Mucosa of gallbladder (tissue), 1 donor: ENCODE measurements around the gene MTHFS. TPM values are rescaled to one million over a fixed set of nuclear protein-coding genes. Genes with fewer than 3 reads are reported as not detected.
"Not testable (repeated sequence)": the region's sequence is repeated elsewhere in the genome, so short reads cannot be mapped to it uniquely, and the experiment has no call there.

ENCODE experiments used
- DNase-seq: peaks from one replicate; pipeline ENCODE4 v3.0.0-alpha.2; 2020; ENCODE audit warnings: low spot score
- total RNA-seq: library from RNA; stranded (reverse); gene quantifications from one replicate; pipeline ENCODE4 v1.2.1, GENCODE V29; 2021
- donor health status: DM: no; HTN: no; CAD: no.

MTHFS gene
- total RNA-seq, result 45.8 TPM

GRCh38 chr15:79896634-79897379 lies at the start of gene MTHFS:
MTHFS (minus strand) TSS chr15:79897014; CDS start chr15:79896988, 26 bp downstream.
- peak; percentile 65 for DNase-seq

DNA sequence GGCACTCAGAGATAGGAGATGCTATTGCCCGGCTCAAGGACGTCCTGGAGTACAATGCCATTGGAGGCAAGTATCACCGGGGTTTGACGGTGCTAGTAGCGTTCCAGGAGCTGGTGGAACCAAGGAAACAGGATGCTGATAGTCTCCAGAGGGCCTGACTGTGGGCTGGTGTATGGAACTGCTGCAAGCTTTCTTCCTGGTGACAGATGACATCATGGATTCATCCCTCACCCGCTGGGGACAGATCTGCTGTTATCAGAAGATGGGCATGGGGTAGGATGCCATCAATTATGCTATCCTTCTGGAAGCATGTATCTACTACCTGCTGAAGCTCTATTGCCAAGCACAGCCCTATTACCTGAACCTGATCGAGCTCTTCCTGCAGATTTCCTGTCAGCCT lies 47.8 kb upstream of the MTHFS start:
- no peak for DNase-seq

GRCh38 chr15:79943820-79944219 lies 47.0 kb upstream of the MTHFS start:
- no peak for DNase-seq

GRCh38 chr15:79942741-79943481 lies 46.1 kb upstream of the MTHFS start:
- DNase-seq, result no peak

DNA sequence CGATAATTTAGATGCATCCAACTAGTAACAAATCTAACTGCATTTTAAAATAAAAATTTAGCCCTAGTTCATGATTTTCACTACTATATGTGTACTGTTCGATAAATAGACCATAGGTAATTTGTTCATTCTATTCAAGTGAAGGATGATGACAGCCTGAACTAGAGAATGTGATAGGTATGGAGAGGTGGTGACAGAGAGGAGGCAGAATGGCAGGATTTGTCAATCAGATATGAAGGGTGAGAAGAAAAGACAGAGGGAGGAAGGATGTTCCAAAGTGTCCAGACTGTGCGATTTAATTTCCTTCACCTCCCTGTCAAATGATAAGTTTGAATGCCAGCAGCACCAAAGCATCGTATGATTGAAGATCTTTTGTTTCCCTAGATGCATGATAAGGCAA lies 42.6 kb upstream of the MTHFS start:
- no peak for DNase-seq

DNA sequence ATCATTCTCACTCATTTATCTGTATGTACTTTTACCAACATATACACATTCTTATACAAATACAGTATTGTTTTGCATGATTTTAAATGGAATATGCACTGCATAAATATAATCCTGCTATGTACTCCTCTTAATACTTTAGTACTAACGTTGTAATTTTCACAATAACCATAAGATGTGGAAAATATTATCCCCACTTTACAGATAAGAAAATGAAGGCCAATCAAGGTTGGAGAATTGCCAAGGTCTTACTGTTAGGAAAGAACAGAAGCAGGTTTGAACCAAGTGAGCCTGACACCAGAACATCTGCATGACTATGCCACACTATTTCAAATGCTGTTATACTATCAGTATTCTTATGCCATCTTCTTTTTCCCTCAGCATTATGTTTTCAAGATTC lies 41.3 kb upstream of the MTHFS start:
- DNase-seq, result no peak

DNA sequence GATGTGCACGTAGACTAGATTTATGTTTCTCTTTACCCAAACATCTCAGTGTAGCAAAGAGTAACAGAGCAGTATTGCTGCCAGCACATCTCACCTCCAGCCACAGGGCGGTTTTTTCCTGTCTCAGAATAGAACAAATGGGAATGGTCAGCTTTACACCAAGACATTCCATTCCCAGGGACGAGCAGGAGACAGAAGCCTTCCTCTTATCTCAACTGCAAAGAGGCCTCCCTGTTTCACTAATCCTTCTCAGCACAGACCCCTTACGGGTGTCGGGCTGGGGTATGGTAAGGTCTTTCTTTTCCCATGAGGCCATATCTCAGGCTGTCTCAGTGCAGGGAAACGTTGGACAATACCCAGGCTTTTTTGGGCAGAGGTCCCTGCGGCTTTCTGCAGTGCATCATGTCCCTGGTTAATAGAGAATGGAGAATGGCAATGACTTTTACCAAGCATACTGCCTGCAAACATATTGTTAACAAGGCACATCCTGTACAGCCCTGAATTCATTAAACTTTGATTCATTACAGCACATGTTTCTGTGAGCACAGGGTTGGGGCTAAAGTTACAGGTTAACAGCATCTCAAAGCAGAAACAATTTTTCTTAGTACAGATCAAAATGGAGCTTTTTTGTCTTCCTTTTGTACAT lies 38.9 kb upstream of the MTHFS start:
- not testable (repeated sequence) for DNase-seq

DNA sequence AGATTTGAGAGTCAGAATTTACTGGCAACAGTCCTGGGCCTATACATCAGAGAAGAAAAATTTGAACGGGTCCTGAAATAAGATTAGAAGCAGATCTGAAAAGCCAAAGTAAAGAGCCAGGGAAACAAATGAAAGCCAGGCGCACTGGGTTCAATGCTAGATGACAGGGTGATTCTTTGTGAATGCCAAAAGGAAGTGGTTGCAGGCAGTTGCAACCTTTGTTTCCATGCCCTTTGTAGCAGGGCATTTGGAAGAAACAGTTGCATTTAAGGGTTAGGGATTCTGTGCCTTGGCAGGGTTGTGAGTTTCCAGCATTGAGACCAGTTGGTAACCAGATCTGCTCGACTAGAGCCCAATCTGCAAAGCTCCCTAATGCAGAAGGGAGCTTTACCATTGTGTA lies 36.4 kb upstream of the MTHFS start:
- no peak for DNase-seq

GRCh38 chr15:79932447-79932846 lies 35.6 kb upstream of the MTHFS start:
- peak; percentile 34 for DNase-seq

- no peak for DNase-seq
These were observed 33.7 kb upstream of the MTHFS start for GRCh38 chr15:79930516-79930915.

- no peak for DNase-seq
These were observed 32.6 kb upstream of the MTHFS start for GRCh38 chr15:79929412-79929811.

DNA sequence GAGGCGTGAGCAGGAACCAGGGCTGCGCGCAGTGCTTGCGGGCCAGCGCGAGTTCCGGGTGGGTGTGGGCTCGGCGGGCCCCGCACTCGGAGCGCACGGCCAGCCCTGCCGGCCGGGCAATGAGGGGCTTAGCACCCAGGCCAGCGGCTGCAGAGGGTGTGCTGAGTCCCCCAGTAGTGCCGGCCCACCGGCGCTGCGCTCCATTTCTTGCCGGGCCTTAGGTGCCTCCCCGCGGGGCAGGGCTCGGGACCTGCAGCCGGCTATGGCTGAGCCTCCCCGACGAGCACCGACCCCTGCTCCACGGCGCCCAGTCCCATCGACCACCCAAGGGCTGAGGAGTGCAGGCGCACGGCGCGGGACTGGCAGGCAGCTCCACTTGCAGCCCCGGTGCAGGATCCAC lies 29.3 kb upstream of the MTHFS start:
- not testable (repeated sequence) for DNase-seq

DNA sequence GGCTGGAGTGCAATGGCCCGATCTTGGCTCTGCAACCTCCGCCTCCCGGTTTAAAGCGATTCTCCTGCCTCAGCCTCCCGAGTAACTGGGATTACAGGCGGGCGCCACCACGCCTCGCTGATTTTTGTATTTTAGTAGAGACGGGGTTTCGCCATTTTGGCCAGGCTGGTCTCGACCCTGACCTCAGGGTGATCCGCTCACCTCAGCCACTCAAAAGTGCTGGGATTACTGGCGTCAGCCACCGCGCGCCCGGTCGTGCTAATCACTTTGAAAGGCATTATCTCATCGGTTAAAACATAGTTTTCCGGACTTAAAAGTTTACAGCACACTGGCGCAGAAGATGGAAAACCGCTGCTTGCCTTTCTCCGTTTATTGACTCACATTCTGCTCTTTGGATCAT lies 27.6 kb upstream of the MTHFS start:
- no peak for DNase-seq

GRCh38 chr15:79923515-79924169 lies 26.8 kb upstream of the MTHFS start:
- peak; percentile 96 for DNase-seq

DNA sequence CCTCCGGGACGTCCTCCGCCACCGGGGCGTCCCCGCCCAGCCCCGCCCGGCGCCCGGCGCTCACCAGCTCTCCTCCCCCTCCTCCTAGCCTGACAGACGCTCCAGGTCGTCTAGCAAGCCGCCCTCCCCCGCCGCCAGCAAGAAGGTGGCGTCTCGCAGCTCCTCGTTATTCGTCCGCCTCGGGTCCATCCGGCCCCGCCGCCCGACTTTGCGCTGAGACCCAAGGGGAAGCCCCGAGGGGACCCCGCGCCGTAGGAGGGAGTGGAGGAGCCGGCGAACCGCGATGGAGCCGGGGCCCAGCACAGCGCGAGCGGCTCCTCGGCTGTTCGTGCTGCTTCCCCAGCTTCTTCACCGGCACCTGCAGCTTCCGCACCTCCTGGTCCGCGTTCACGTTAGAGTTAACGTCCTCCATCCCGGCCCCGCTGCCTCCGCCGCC lies 26.3 kb upstream of the MTHFS start:
- peak; percentile 56 for DNase-seq

GRCh38 chr15:79922512-79923078 lies 25.8 kb upstream of the MTHFS start:
- no peak for DNase-seq

DNA sequence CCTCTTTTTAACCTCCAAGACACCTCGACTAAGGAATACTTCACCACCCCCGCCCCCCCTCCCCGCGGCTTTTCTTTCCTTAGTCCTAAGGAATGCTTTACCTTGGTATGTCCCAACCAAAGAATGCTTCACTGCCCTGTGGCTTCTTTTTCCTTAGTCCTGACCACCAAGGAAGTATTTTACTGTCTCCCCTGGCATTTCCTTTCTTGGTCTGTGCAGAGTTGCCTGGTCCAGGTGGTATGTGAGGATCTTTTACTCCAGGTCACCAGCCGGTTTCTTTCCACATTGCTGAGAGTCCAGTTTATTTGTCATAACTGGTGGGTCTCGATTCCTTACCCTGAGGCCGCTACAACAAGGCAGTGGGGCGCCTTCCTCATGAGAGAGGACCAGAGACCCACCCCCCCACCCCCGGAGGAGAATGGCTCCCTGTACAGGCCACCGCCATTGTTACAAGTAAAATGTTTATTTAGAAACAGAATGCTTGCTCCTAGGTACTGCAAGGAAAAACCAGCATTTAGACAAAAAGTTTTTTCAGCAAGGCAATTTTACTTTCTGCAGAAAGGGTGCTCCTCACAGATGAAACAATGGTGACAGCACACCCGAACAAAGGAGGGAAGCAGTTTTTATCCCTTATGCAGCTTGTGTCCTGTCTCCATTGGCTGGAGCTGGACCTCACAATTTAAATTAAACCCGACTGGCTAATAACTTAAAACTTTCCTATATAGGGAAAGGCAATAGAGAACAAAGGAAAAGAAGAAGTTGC lies 23.1 kb upstream of the MTHFS start:
- no peak for DNase-seq

DNA sequence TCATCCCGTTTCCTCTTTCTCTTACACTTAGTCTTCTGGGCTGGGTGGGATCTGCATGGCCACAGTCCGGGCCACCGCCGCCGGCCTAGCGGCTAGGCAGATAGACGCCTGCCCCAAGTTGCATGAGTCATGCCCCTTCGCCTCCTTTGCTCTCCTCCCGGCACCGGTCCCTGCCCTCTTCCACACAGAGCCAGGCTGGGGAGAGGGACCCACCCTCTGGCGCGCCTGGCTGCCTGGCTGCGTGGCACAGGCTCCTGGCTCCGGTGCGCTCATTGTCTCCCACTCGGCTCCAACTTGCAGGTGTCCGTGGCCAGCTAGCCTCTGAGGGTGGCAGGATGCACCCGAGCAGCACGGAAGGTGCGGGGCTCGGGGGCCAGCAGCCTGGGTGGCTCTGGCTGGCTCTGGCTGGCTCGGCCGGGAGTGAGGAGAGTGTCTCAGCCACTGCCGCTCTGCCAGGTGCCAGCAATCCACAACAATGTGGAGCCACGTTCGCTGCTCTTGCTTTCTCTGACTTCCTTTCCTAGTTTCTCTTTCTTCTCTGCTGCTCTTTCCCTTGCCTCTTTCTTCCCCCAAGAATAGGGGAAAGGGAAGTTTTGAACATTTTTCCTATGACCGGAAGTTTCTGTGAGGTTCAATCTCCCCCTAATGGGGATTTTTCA lies 22.4 kb upstream of the MTHFS start:
- DNase-seq, result no peak

DNA sequence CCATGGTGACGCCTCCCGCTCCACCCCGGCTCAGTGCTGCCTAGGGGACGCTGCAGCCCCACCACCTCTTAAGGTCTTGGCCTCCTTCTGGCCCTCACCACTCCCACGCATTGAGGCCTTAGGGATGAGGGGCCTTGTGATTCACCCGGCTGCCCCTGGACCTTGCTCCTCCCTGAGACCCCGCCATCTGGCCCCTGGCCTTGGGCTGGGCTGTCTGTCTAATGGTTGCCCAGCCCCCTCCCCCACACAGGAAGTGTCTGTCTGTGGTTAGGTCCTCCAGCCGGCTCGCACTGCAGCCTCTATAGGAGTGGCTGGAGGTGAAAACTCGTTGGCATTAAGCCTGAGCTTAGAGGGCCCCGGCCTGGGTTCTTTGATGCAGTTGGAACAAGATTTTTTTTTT lies 21.5 kb upstream of the MTHFS start:
- no peak for DNase-seq

- no peak for DNase-seq
These were observed 19.8 kb upstream of the MTHFS start for GRCh38 chr15:79916502-79917132.
